Esophagus squamous epithelium (tissue), 5 donors: ENCODE measurements around the gene E2F4. TPM values are rescaled to one million over a fixed set of nuclear protein-coding genes. Genes with fewer than 3 reads are reported as not detected.
A peak's percentile ranks its signal among the peaks of the same experiment; 100 is the strongest.

Experiments
- DNase-seq: peaks from one replicate; lab custom pipeline; 2025; lab: John Stamatoyannopoulos, UW
- H3K27ac ChIP-seq, 4 donors: fragments of 200-600 bp; sonication (generic); one replicate each; pipeline ENCODE4 v1.5.1; 2016 to 2019; ENCODE audit warnings: mild to moderate bottlenecking in 1 of 4
- H3K27me3 ChIP-seq, 4 donors: fragments of 200-600 bp; sonication (generic); 1 replicate in 3 of 4; 2 replicates in 1 of 4; pipeline versions ENCODE4 v1.5.1 to v1.6.0; 2017 to 2021; ENCODE audit warnings: antibody characterized with exemption in 1 of 4
- H3K36me3 ChIP-seq, 3 donors: fragments of 200-600 bp; sonication (generic); one replicate each; pipeline ENCODE4 v1.5.1; 2016 to 2019
- H3K4me1 ChIP-seq, 3 donors: fragments of 200-600 bp; sonication (generic); one replicate each; pipeline ENCODE4 v1.5.1; 2017 to 2019
- H3K4me3 ChIP-seq, 4 donors: fragments of 200-600 bp; sonication (generic); 1 replicate in 3 of 4; 2 replicates in 1 of 4; pipeline ENCODE4 v1.5.1; 2016 to 2019; ENCODE audit warnings: mild to moderate bottlenecking in 2 of 4, moderate library complexity in 1 of 4
- H3K9me3 ChIP-seq, 3 donors: fragments of 200-600 bp; sonication (generic); one replicate each; pipeline ENCODE4 v1.5.1; 2016 to 2019
- POLR2A ChIP-seq, 4 donors: fragments of 450-650 bp; IDR thresholded peaks; one replicate each; pipeline ENCODE4 v1.6.1; 2017; ENCODE audit warnings: antibody characterized with exemption in 4 of 4, mild to moderate bottlenecking in 4 of 4, moderate library complexity in 3 of 4
- WGBS, 2 donors: methylation state at CpG; one replicate each; pipeline ENCODE4 v1.1.5; 2018; 5-methylcytosine and 5-hydroxymethylcytosine counted together
- intact Hi-C: fragments of 100-400 bp; cut with DNase I; formaldehyde crosslinking; loops from one replicate; pipeline ENCODE4 v1.15.0; 2022
- total RNA-seq, 4 donors: library from RNA; depleted of rRNA; stranded (reverse); fragments of >200 nt; gene quantifications; one replicate each; pipeline ENCODE4 v1.1.0, GENCODE V29; 2016
- TF ChIP-seq, protein P1 (sequence below), 6 experiments: fragments of 450-650 bp in 4 of 6; fragments of 200-600 bp in 2 of 6; sonication (generic) in 2 of 6; IDR thresholded peaks; one replicate each; pipeline ENCODE4 v1.5.1; 2016 to 2019; ENCODE audit warnings: antibody characterized with exemption in 6 of 6, mild to moderate bottlenecking in 4 of 6, moderate library complexity in 4 of 6
- donor health status: DM: yes; HTN: yes; CAD: no.

Gene E2F4
- total RNA-seq, 4 donors from 2014 or later, result 66.1 to 96.9 (median 81.9) TPM

DNA sequence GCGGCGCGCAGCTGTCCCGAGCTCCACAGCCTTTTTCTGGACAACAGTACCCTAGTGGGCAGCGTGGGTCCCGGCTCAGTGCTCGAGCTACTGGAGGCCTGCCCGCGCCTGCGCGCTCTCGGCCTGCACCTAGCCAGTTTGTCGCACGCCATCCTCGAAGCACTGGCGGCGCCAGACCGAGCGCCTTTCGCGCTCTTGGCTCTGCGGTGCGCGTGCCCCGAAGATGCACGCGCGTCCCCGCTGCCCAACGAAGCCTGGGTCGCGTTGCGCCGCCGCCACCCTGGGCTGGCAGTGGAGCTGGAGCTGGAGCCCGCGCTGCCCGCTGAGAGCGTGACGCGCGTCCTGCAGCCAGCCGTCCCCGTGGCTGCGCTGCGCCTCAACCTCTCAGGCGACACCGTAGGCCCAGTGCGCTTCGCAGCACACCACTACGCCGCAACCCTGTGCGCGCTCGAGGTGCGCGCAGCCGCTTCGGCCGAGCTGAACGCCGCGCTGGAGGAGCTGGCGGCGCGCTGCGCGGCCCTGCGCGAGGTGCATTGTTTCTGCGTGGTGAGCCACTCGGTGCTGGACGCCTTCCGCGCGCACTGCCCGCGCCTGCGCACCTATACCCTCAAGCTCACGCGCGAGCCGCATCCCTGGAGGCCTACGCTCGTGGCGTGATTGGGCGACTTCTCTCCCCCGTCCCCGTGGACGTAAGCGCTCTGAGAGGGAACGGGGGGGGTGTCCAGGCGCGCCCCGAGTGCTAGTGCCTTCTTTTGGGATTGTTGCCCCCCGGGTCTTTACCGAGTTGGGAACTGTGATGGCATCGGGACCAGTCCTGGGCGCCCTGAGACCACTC lies 28.6 kb upstream of the E2F4 start:
- Histone ChIP-seq H3K27ac (peak overlapping the region; percentile 60 to 87 (median 80)), H3K9me3 (no peaks in the 10 kb centered on the region), H3K36me3 (peaks cover 0 to 12% (median 0%) of the 10 kb centered on the region in 3 donors), H3K4me3 (peak overlapping the region; percentile 15 to 63 (median 46)), H3K4me1 (peaks cover 39 to 76% (median 50%) of the 10 kb centered on the region in 3 donors), H3K27me3 (peaks cover 0 to 49% (median 0%) of the 10 kb centered on the region in 4 donors)
- TF ChIP-seq, protein P1, sequence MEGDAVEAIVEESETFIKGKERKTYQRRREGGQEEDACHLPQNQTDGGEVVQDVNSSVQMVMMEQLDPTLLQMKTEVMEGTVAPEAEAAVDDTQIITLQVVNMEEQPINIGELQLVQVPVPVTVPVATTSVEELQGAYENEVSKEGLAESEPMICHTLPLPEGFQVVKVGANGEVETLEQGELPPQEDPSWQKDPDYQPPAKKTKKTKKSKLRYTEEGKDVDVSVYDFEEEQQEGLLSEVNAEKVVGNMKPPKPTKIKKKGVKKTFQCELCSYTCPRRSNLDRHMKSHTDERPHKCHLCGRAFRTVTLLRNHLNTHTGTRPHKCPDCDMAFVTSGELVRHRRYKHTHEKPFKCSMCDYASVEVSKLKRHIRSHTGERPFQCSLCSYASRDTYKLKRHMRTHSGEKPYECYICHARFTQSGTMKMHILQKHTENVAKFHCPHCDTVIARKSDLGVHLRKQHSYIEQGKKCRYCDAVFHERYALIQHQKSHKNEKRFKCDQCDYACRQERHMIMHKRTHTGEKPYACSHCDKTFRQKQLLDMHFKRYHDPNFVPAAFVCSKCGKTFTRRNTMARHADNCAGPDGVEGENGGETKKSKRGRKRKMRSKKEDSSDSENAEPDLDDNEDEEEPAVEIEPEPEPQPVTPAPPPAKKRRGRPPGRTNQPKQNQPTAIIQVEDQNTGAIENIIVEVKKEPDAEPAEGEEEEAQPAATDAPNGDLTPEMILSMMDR (IDR thresholded peaks at IDR 0.05), result no peak
- TF ChIP-seq POLR2A (IDR thresholded peaks at IDR 0.05), result peak in 1 of 4 donors; percentile 46
- intact Hi-C loops, result no loop called here
- 31% methylated on average over 13 of the region's 99 CpGs; no CpG with 5 or more reads in 1 of the 2 donors for WGBS, 2 donors
- no peak for DNase-seq

DNA sequence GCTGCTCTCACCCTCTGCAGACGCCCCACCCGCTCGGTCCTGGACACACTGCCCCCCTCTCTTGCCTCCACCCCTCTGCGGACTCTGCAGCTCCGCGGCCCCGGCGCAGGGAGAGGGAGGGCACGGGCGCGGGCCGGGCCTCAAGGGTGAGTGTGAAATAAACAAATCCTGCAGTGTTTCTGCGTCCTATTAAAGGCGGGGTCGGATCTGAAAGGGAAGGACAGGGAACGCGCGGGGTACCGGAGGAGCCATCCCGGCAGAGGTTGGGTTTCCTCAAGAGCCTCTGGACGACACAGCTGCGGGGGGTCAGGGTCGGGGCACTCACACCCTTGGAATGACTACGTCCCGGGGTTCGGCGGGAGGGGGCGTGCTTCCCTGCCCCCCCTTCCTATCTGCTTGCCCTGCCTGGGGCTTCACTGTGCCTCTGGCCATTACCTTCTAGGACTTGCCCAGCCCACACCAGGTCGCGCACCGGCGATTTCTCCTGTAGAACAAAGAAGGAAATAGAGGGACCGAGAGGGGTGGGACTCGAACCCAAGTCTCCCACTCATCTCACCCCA lies 27.9 kb upstream of the E2F4 start:
- no peak for TF ChIP-seq POLR2A (IDR thresholded peaks at IDR 0.05)
- TF ChIP-seq, protein P1 (IDR thresholded peaks at IDR 0.05), result no peak
- Histone ChIP-seq H3K27ac (peak overlapping the region; percentile 60 to 87 (median 80)), H3K4me3 (peak overlapping the region; percentile 15 to 63 (median 46)), H3K27me3 (peaks cover 0 to 49% (median 0%) of the 10 kb centered on the region in 4 donors), H3K36me3 (peaks cover 0 to 12% (median 0%) of the 10 kb centered on the region in 3 donors), H3K4me1 (peaks cover 32 to 75% (median 47%) of the 10 kb centered on the region in 3 donors), H3K9me3 (no peaks in the 10 kb centered on the region)
- WGBS, 2 donors, result 6 to 12% methylated on average over 6 to 16 of the region's 34 CpGs
- intact Hi-C loops, result no loop called here
- DNase-seq, result no peak

DNA sequence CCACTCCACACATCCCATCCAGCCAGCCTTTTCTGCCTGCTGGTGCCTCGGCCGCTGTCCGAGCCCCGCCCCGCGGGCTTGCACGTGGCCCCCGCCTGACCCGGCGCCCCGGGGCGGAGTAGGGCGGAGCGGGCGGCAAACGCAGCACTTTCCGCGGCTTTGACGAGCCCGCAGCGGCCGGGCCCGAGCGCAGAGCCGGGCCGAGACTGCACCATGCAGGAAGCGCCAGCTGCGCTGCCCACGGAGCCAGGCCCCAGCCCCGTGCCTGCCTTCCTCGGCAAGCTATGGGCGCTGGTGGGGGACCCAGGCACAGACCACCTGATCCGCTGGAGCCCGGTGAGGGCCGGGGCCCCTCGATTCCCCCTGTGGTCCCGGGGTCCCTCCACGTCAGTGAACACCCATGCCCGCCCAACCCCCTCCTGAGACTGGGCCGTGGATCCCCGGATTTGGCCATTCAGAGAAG lies 27.3 kb upstream of the E2F4 start, which contains the start of gene HSF4:
HSF4 (plus strand) TSS at position 147 of the 463 bp plus-strand sequence; CDS start at position 214, 67 bp downstream.
- DNase-seq, result no peak
- Histone ChIP-seq H3K9me3 (no peaks in the 10 kb centered on the region), H3K27me3 (peaks cover 0 to 49% (median 0%) of the 10 kb centered on the region in 4 donors), H3K4me1 (peaks cover 34 to 76% (median 52%) of the 10 kb centered on the region in 3 donors), H3K27ac (peak within 1 kb of the TSS; percentile 60 to 87 (median 80)), H3K36me3 (peaks cover 0 to 12% (median 0%) of the 10 kb centered on the region in 3 donors), H3K4me3 (peak within 1 kb of the TSS; percentile 15 to 63 (median 46))
- TF ChIP-seq, protein P1 (IDR thresholded peaks at IDR 0.05), result peak in 1 of 6 experiments; percentile 3
- TF ChIP-seq POLR2A (IDR thresholded peaks at IDR 0.05), result peak in 2 of 4 donors; percentile 57 to 67
- intact Hi-C loops, result no loop called here
- WGBS, 2 donors, result no CpG with 5 or more reads among the region's 41 CpGs

DNA sequence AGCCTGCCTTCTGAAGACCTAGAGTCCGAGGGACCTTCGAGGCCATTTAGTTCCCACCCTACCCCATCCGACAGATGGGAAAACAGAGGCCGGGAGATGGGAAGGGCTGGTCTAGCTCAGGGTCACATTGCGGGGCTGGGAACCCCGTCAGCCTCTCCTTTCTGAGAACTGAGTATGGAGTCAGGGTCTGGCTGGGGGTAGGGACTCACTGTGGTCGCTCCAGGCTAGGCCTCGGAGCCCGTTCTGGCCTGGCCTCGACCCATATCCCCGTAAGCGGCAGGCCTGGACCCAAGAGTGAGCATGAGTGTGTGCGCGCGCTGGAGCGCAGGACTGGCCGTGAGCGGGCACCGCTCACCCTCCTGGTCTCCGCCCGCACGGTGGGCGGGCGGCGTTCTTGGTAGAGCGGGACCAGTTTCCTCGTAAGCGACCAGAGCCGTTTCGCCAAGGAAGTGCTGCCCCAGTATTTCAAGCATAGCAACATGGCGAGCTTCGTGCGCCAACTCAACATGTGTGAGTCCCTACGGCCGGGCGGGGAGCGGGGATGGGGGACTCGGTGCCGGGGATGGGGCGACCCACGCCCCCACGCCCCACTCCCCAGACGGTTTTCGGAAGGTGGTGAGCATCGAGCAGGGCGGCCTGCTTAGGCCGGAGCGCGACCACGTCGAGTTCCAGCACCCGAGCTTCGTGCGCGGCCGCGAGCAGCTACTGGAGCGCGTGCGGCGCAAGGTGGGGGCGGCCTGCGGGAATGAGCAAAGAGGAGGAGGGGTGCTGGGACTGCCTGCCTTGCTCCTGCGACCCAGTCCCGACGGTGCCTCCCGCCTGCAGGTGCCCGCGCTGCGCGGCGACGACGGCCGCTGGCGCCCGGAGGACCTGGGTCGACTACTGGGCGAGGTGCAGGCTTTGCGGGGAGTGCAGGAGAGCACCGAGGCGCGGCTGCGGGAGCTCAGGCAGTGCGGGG lies 26.6 kb upstream of the E2F4 start:
- TF ChIP-seq, protein P1 (IDR thresholded peaks at IDR 0.05), result no peak
- TF ChIP-seq POLR2A (IDR thresholded peaks at IDR 0.05), result no peak
- Histone ChIP-seq H3K27me3 (peaks cover 0 to 50% (median 0%) of the 10 kb centered on the region in 4 donors), H3K4me1 (peaks cover 40 to 79% (median 58%) of the 10 kb centered on the region in 3 donors), H3K36me3 (peaks cover 0 to 12% (median 0%) of the 10 kb centered on the region in 3 donors), H3K9me3 (no peaks in the 10 kb centered on the region), H3K27ac (peak overlapping the region; percentile 60 to 87 (median 80)), H3K4me3 (peak overlapping the region in 3 of 4 donors; percentile 43 to 63 (median 48))
- no peak for DNase-seq
- intact Hi-C loops, result no loop called here
- 36 to 39% methylated on average over 4 to 6 of the region's 85 CpGs for WGBS, 2 donors
